Measurements from ENCODE around the gene TDRD10.

- TF ChIP-seq CTCF (IDR thresholded peaks at IDR 0.05) (no peak), EZH2 (IDR thresholded peaks at IDR 0.05; ENCODE audit: borderline replicate concordance, insufficient read depth, low read depth, low read length, poor library complexity, severe bottlenecking) (no peak)
Measured at GRCh38 chr1:154467434-154468102, 34.5 kb upstream of the TDRD10 start.

All from B cell (primary cell).